Measurements from ENCODE around the gene TIMM8A. TPM values are rescaled to one million over a fixed set of nuclear protein-coding genes. Genes with fewer than 3 reads are reported as not detected.
A peak's percentile ranks its signal among the peaks of the same experiment; 100 is the strongest.

Gene TIMM8A
- total and polyA plus RNA-seq, 2 of the 13 experiments (the other 11 are each of a cell fraction or from before 2014, with no cell fraction given): 6.1 to 25.5 TPM

DNA sequence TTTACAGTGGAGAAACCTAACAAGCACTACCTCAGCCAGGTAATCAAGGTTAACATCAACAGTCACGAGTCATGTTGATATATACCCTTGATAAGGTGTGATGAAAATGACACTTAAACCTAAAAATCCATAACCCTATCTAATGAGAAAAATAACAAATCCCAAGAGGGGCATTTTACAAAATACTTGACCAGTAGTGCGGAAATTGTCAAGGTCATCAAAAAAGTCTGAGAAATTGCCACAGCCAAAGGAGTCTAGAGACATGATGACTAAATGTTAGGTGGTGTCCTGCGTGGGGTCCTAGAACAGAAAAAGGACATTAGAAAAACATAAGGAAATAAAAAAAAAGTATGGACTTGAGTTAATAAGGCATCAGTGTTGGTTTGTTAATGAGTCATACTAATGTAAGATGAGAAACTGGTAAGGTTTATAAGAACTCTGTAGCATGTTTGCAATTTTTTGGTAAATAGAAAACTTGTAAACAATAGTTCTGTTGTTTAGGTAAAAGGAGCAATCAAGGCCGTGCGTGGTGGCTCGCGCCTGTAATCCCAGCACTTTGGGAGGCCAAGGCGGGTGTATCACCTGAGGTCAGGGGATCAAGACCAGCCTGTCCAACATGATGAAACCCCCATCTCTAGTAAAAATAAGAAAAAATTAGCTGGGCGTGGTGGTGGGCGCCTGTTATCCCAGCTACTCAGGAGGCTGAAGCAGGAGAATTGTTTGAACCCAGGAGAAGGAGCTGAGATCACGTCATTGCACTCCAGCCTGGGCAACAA is 45.2 kb upstream of the TIMM8A start:
- no peak overlapping the region for H3K4me2 ChIP-seq (ENCODE audit: low read depth, low read length)

More for the DNA sequence above, 45.2 kb upstream of the TIMM8A start:
- ChIA-PET CTCF (ENCODE audit: low intra/inter-chr PET ratio, low total read pairs) (no interaction called here), POLR2A (interaction anchor here (1.3 kb wide), 1 partner anchor 45 kb away, joined by 4 read pairs; the partner anchor contains the start of gene TIMM8A)
- no peaks in the 10 kb centered on the region for H3K9me3 ChIP-seq (ENCODE audit: low read length)
- intact Hi-C loops (cut with micrococcal nuclease; ENCODE audit: unreplicated experiment) (loop anchor here (5.0 kb wide), 1 partner anchor 46 kb away; the partner anchor contains the start of gene TIMM8A), in situ Hi-C loops (cut with HindIII; ENCODE audit: extremely low pct_ligation_motif_present, low pct_unique_long_range_greater_than_20kb) (no loop called here)
- 94% methylated on average over 11 of the region's 11 CpGs for WGBS (ENCODE audit: low lambda C conversion rate)
- no peaks in the 10 kb centered on the region; a peak in 1 of 5 replicates for H3K27me3 ChIP-seq (ENCODE audit: control insufficient read depth in 1 of 2, insufficient read depth in 2 of 2, low read length in 2 of 2)
- H3K4me1 ChIP-seq (ENCODE audit: insufficient read depth, low read length): peaks cover 23% of the 10 kb centered on the region
- H2AFZ ChIP-seq (ENCODE audit: low read length): no peak overlapping the region
- no peaks in the 10 kb centered on the region for H4K20me1 ChIP-seq (ENCODE audit: insufficient read depth, low read length)
- no peak overlapping the region for H3K9ac ChIP-seq (ENCODE audit: insufficient read depth, low read depth, low read length)
- TF ChIP-seq, protein P1, sequence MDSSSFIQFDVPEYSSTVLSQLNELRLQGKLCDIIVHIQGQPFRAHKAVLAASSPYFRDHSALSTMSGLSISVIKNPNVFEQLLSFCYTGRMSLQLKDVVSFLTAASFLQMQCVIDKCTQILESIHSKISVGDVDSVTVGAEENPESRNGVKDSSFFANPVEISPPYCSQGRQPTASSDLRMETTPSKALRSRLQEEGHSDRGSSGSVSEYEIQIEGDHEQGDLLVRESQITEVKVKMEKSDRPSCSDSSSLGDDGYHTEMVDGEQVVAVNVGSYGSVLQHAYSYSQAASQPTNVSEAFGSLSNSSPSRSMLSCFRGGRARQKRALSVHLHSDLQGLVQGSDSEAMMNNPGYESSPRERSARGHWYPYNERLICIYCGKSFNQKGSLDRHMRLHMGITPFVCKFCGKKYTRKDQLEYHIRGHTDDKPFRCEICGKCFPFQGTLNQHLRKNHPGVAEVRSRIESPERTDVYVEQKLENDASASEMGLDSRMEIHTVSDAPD (CRISPR knock-in tag; IDR thresholded peaks at IDR 0.05): no peak
- TF ChIP-seq POLR2G (IDR thresholded peaks at IDR 0.05; ENCODE audit: low read depth, low read length) (peak; percentile 41; the same call in 1 of the 2 replicates), KDM4B (CRISPR knock-in tag; IDR thresholded peaks at IDR 0.05) (no peak), RBFOX2 (IDR thresholded peaks at IDR 0.05; ENCODE audit: low read depth, low read length) (peak; percentile 40; the same call in 1 of the 2 replicates), RARG (CRISPR knock-in tag; IDR thresholded peaks at IDR 0.05; ENCODE audit: low read depth) (no peak), MAFF (IDR thresholded peaks at IDR 0.05; ENCODE audit: low read depth, low read length) (peak; percentile 67), MAFK (conservative IDR thresholded peaks at IDR 0.05 in 1 of 2, IDR thresholded peaks at IDR 0.05 in 1 of 2; ENCODE audit: low read length in 2 of 2) (peak; percentile 68 to 74)
- TF ChIP-seq, protein P2, sequence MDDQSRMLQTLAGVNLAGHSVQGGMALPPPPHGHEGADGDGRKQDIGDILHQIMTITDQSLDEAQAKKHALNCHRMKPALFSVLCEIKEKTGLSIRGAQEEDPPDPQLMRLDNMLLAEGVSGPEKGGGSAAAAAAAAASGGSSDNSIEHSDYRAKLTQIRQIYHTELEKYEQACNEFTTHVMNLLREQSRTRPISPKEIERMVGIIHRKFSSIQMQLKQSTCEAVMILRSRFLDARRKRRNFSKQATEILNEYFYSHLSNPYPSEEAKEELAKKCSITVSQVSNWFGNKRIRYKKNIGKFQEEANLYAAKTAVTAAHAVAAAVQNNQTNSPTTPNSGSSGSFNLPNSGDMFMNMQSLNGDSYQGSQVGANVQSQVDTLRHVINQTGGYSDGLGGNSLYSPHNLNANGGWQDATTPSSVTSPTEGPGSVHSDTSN (CRISPR knock-in tag; IDR thresholded peaks at IDR 0.05; ENCODE audit: borderline replicate concordance): no peak
- TF ChIP-seq, protein P3, sequence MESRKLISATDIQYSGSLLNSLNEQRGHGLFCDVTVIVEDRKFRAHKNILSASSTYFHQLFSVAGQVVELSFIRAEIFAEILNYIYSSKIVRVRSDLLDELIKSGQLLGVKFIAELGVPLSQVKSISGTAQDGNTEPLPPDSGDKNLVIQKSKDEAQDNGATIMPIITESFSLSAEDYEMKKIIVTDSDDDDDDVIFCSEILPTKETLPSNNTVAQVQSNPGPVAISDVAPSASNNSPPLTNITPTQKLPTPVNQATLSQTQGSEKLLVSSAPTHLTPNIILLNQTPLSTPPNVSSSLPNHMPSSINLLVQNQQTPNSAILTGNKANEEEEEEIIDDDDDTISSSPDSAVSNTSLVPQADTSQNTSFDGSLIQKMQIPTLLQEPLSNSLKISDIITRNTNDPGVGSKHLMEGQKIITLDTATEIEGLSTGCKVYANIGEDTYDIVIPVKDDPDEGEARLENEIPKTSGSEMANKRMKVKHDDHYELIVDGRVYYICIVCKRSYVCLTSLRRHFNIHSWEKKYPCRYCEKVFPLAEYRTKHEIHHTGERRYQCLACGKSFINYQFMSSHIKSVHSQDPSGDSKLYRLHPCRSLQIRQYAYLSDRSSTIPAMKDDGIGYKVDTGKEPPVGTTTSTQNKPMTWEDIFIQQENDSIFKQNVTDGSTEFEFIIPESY (CRISPR knock-in tag; IDR thresholded peaks at IDR 0.05): 0 out of 2 replicates have a peak, but pooled peaks have one; percentile 22
- H3K4me3 ChIP-seq (replicated peaks in 1 of 3; ENCODE audit: insufficient read depth in 1 of 3, low read depth in 2 of 3, low read length in 3 of 3): no peak overlapping the region
- FAIRE-seq (no peak), ATAC-seq (no peak), DNase-seq (ENCODE audit: low spot score) (no peak)
- peaks cover 18% of the 10 kb centered on the region for H3K79me2 ChIP-seq (ENCODE audit: insufficient read depth, low read length)
- H3K36me3 ChIP-seq (replicated peaks in 1 of 2; ENCODE audit: control insufficient read depth in 1 of 2, insufficient read depth in 2 of 2, low read length in 2 of 2): peaks cover 0 to 4% of the 10 kb centered on the region in 2 experiments; a peak in 2 of 5 replicates
- H3K27ac ChIP-seq (ENCODE audit: extremely low read length, insufficient read depth, low read length): no peak overlapping the region
- BruUV-seq (replicated peaks): no TSS peak

Data from HepG2 (cell line).